Activated naive CD4-positive, alpha-beta T cell treated with anti-CD3 and anti-CD28 coated beads, Interleukin-2, amount 50 U/mL, for 72 hours (primary cell): ENCODE data around the gene COG7. TPM values are rescaled to one million over a fixed set of nuclear protein-coding genes. Genes with fewer than 3 reads are reported as not detected.
"Not testable (repeated sequence)": the region's sequence is repeated elsewhere in the genome, so short reads cannot be mapped to it uniquely, and the experiment has no call there.

Source experiments
- ATAC-seq, 2 donors: fragments of 150-1000 bp; cut with Tn5 transposase; 2 replicates each; pipeline ENCODE4 v1.10.0; 2021; ENCODE audit warnings: mild to moderate bottlenecking in 2 of 2, moderate library complexity in 2 of 2
- DNase-seq, 2 donors: peaks; one replicate each; pipeline ENCODE4 v3.0.0; 2021 to 2022; ENCODE audit warnings: low spot score in 2 of 2
- H3K27ac Mint-ChIP-seq, 2 donors: one replicate each; pipeline ENCODE4 v1.8.0; 2022; ENCODE audit warnings: mild to moderate bottlenecking in 2 of 2, mixed read lengths in 2 of 2
- H3K36me3 Mint-ChIP-seq, 2 donors: one replicate each; pipeline ENCODE4 v1.8.0; 2022; ENCODE audit warnings: mixed read lengths in 2 of 2
- H3K9me3 Mint-ChIP-seq, 2 donors: one replicate each; pipeline ENCODE4 v1.8.0; 2022; ENCODE audit warnings: mixed read lengths in 2 of 2
- total RNA-seq, 2 donors: library from RNA; stranded (reverse); gene quantifications; one replicate each; pipeline ENCODE4 v1.2.3, GENCODE V29; 2022

COG7 gene
- total RNA-seq, 2 donors from 2014 or later: 24.4 to 30.1 TPM

GRCh38 chr16:23383881-23384280, 69.1 kb downstream of the COG7 start:
- Mint-ChIP-seq H3K9me3 (no peaks in the 10 kb centered on the region), H3K27ac (peak overlapping the region in 1 of 2 donors; percentile 67), H3K36me3 (no peaks in the 10 kb centered on the region)
- no peak for DNase-seq
- no peak for ATAC-seq

GRCh38 chr16:23382279-23382678, 70.7 kb downstream of the COG7 start:
- ATAC-seq (no peak), DNase-seq (no peak)
- no peaks in the 10 kb centered on the region for H3K9me3 Mint-ChIP-seq
- no peak overlapping the region for H3K27ac Mint-ChIP-seq
- H3K36me3 Mint-ChIP-seq: no peaks in the 10 kb centered on the region

GRCh38 chr16:23381702-23382101, 71.3 kb downstream of the COG7 start:
- H3K36me3 Mint-ChIP-seq, H3K9me3 Mint-ChIP-seq, ATAC-seq, H3K27ac Mint-ChIP-seq, DNase-seq: not testable (repeated sequence)

GRCh38 chr16:23380501-23380951, 72.5 kb downstream of the COG7 start:
- DNase-seq (no peak), ATAC-seq (no peak)
- H3K9me3 Mint-ChIP-seq: no peaks in the 10 kb centered on the region
- no peak overlapping the region for H3K27ac Mint-ChIP-seq
- H3K36me3 Mint-ChIP-seq: no peaks in the 10 kb centered on the region

- H3K27ac Mint-ChIP-seq: no peak overlapping the region
- no peak for ATAC-seq
- no peaks in the 10 kb centered on the region for H3K36me3 Mint-ChIP-seq
- DNase-seq: no peak
- H3K9me3 Mint-ChIP-seq: no peaks in the 10 kb centered on the region
Measured at GRCh38 chr16:23379707-23380106, 73.3 kb downstream of the COG7 start.

GRCh38 chr16:23378921-23379320, 74.1 kb downstream of the COG7 start:
- DNase-seq (no peak), ATAC-seq (no peak)
- H3K9me3 Mint-ChIP-seq: no peaks in the 10 kb centered on the region
- no peaks in the 10 kb centered on the region for H3K36me3 Mint-ChIP-seq
- no peak overlapping the region for H3K27ac Mint-ChIP-seq

- ATAC-seq (no peak), DNase-seq (no peak)
- Mint-ChIP-seq H3K27ac (no peak overlapping the region), H3K9me3 (no peaks in the 10 kb centered on the region), H3K36me3 (no peaks in the 10 kb centered on the region)
Measured at GRCh38 chr16:23378256-23378655, 74.7 kb downstream of the COG7 start.

- H3K36me3 Mint-ChIP-seq: no peaks in the 10 kb centered on the region
- ATAC-seq (no peak), DNase-seq (no peak)
- H3K9me3 Mint-ChIP-seq: no peaks in the 10 kb centered on the region
- H3K27ac Mint-ChIP-seq: peak overlapping the region; percentile 25 to 46
Measured at GRCh38 chr16:23377071-23377931, 75.7 kb downstream of the COG7 start.

GRCh38 chr16:23375643-23376042, 77.3 kb downstream of the COG7 start:
- no peak for ATAC-seq

GRCh38 chr16:23374721-23375510, 78.1 kb downstream of the COG7 start:
- Mint-ChIP-seq H3K27ac (no peak overlapping the region), H3K36me3 (no peaks in the 10 kb centered on the region), H3K9me3 (no peaks in the 10 kb centered on the region)
- no peak for DNase-seq
- ATAC-seq: peak in 1 of 2 donors; percentile 9

More at GRCh38 chr16:23375643-23376042, 77.3 kb downstream of the COG7 start:
- no peaks in the 10 kb centered on the region for H3K9me3 Mint-ChIP-seq
- DNase-seq: no peak
- H3K36me3 Mint-ChIP-seq: no peaks in the 10 kb centered on the region
- no peak overlapping the region for H3K27ac Mint-ChIP-seq

GRCh38 chr16:23373436-23374219, 79.4 kb downstream of the COG7 start:
- H3K27ac Mint-ChIP-seq: no peak overlapping the region
- no peak for ATAC-seq

GRCh38 chr16:23371368-23371767, 81.6 kb downstream of the COG7 start:
- DNase-seq: no peak
- no peak overlapping the region for H3K27ac Mint-ChIP-seq
- no peaks in the 10 kb centered on the region for H3K9me3 Mint-ChIP-seq
- H3K36me3 Mint-ChIP-seq: no peaks in the 10 kb centered on the region
- no peak for ATAC-seq

More at GRCh38 chr16:23373436-23374219, 79.4 kb downstream of the COG7 start:
- no peaks in the 10 kb centered on the region for H3K36me3 Mint-ChIP-seq
- DNase-seq: no peak
- no peaks in the 10 kb centered on the region for H3K9me3 Mint-ChIP-seq

- no peak for ATAC-seq
- DNase-seq: no peak
- Mint-ChIP-seq H3K27ac (no peak overlapping the region), H3K36me3 (no peaks in the 10 kb centered on the region), H3K9me3 (no peaks in the 10 kb centered on the region)
Measured at GRCh38 chr16:23369416-23369815, 83.6 kb downstream of the COG7 start.

GRCh38 chr16:23368469-23368868, 84.5 kb downstream of the COG7 start:
- no peak for ATAC-seq

GRCh38 chr16:23367988-23368387, 85.0 kb downstream of the COG7 start:
- no peaks in the 10 kb centered on the region for H3K36me3 Mint-ChIP-seq
- H3K27ac Mint-ChIP-seq: no peak overlapping the region

More at GRCh38 chr16:23368469-23368868, 84.5 kb downstream of the COG7 start:
- Mint-ChIP-seq H3K27ac (no peak overlapping the region), H3K36me3 (no peaks in the 10 kb centered on the region), H3K9me3 (no peaks in the 10 kb centered on the region)
- no peak for DNase-seq

GRCh38 chr16:23367564-23367963, 85.4 kb downstream of the COG7 start:
- H3K36me3 Mint-ChIP-seq: no peaks in the 10 kb centered on the region
- ATAC-seq: no peak
- no peak for DNase-seq
- no peak overlapping the region for H3K27ac Mint-ChIP-seq
- no peaks in the 10 kb centered on the region for H3K9me3 Mint-ChIP-seq

More at GRCh38 chr16:23367988-23368387, 85.0 kb downstream of the COG7 start:
- H3K9me3 Mint-ChIP-seq: no peaks in the 10 kb centered on the region
- ATAC-seq: no peak
- no peak for DNase-seq

- not testable (repeated sequence) for H3K36me3 Mint-ChIP-seq, DNase-seq, ATAC-seq, H3K9me3 Mint-ChIP-seq, H3K27ac Mint-ChIP-seq
Measured at GRCh38 chr16:23366341-23366740, 86.6 kb downstream of the COG7 start.
